Activated CD4-positive, alpha-beta T cell treated with anti-CD3 and anti-CD28 coated beads for 1 hour (primary cell): ENCODE results near the gene MRFAP1.
"Not testable (repeated sequence)": the region's sequence is repeated elsewhere in the genome, so short reads cannot be mapped to it uniquely, and the experiment has no call there.

Experiments
- DNase-seq: peaks from one replicate; pipeline ENCODE4 v3.0.0-alpha.2; 2020

Gene MRFAP1

DNA sequence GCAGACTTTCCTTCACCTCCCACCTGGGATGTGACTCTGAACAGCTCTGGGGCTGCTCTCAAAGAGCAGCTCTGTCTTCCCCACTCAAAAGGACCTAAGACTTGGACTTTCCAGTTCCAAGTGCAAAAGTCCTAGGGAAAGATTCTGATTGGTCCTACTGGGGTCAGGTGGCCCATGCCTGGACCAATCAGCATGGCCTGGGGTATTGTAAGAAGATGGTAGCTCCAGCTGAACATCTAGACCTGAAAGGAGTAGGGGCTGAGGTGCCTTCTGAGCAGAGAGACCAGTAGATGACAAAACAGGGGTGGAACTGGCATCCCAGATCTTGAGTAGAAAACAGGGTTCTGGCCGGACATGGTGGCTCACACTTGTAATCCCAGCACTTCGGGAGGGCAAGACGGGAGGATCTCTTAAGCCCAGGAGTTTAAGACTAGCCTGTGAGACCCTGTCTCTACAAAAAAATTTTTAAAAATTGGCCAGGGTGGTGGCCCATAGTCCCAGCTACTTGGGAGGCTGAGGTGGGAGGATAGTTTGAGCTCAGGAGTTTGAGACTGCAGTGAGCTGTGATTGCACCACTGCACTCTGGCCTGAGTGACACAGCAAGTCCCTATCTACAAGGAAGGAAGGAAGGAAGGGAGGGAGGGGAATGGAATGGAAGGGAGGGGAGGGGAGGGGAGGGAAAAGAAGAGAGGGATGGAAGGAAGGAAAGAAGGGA lies 27.4 kb upstream of the MRFAP1 start:
- DNase-seq, result no peak

DNA sequence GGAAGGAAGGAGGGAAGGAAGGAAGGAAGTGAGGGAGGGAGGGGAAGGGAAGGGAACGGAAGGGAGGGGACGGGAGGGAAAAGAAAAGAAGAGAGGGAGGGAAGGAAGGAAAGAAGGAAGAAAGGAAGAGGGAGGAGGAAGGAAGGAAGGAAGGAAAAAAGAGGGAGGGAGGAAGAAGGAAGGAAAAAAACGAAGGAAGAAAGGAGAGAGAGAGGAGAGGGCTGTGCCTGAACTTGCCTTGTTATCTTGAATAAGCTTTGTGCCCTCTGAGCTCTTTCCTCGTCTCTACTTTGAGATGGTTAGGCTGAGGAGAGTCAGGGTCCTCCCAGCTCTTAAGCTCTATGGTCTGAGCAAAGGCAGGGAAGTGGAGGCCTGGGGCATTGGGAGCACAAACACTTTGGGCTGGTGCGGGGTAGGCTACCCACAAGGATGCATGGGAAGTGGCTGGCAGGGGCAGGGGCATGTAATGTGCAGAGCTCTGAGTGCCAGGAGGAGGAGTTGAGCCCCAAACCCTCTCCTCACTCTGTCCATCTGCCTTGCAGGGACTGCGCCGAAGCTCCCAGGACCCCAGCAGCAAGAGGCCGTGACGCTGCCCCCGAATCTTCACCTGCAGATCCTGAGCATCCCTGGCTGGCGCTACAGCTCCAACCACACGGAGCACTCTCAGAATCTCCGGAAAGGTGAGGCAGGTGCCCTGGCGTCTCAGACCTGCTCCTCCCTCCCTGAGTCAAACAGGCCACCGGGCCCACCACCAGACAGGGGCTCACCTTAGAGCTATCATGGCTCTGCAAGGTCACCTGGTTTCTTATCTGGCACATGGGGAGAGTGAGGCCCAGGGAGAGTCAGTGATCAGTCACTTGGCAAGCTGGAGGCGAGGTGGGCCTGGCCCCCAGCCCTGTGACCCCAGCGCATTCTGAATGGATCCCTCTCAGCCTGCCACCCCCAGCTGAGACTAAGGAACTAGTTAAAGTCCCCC lies 26.5 kb upstream of the MRFAP1 start:
- DNase-seq, result no peak

DNA sequence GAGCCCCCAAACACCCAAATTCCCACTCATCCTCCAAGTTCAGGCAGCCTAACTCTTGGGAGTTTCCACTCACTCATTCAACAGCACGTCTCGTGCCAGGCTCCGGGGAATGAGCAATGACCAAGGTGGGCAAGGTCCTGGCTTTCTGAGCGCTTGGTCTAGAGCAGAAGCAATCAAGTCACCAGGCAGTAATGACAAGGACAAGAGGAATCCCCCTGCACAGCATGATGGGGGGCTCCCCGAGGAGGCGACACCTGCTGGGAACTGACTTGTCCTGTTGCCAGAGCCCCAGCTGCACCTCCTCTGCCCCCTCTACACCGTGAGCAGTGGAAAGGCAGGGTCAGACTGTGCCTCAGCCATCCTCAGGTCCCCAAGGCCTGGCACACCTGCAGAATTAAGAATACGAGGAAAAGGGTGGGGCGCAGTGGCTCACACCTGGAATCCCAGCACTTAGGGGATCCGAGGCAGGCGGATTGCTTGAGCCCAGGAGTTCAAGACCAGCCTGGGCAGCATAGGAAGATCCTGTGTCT lies 25.7 kb upstream of the MRFAP1 start:
- no peak for DNase-seq

DNA sequence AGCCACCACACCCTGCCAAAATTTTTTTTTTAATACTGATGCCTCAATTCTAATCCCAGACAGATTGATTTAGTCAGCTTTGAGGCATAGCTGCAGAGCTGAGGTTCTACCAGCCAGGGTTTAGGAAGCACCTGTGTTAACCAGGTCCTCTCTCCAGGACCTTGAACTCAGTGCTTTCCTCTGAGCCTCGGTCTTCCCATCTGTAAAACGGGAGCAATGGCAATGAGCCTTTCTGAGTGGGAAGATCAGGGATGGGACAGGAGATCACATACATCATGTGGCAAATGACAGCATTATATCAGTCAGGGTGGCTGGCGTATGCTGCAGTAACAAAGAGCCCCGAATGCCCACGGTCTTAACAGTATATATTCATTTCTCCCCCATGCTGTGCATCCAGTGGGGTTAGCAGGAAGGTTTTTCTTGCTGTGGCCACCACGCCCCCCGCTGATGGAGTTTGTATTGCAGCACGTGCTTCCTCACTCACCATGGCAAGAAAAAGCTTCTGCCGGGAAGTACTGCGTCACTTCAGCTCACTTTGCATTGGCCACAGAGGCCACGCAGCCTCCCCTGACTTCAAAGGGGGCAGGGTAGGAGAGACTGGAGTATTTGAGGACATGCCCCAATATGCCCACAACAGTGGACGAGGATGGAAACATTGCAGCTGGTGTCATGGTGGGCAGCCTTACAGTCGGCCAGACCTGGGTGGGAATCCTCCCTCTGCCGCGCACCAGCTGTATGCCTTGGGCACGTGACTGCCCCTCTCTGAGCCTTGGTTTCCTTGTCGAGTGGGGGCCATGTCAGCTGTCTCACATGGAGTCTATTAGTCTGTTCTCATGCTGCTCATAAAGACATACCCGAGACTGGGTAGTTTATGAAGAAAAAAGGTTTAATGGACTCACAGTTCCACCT lies 24.1 kb upstream of the MRFAP1 start:
- no peak for DNase-seq

DNA sequence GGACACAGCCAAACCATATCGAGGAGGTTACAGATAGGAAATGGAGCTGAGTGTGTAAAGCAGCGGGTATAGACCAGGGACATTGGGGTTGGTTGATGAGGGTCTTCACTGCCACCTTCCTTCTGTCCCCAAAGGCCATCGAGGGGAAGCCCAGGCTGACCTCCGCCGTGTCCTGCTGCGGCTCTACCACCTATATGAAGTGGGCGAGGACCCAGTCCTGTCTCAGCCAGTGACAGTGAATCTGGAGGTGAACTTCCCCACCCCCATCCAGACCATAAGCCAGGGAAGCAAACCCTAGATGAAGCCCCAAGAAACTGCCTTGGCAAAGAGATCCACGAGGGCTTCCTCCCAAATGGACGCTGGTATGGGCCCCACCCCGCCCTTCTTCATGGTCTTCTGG lies 23.2 kb upstream of the MRFAP1 start:
- no peak for DNase-seq

DNA sequence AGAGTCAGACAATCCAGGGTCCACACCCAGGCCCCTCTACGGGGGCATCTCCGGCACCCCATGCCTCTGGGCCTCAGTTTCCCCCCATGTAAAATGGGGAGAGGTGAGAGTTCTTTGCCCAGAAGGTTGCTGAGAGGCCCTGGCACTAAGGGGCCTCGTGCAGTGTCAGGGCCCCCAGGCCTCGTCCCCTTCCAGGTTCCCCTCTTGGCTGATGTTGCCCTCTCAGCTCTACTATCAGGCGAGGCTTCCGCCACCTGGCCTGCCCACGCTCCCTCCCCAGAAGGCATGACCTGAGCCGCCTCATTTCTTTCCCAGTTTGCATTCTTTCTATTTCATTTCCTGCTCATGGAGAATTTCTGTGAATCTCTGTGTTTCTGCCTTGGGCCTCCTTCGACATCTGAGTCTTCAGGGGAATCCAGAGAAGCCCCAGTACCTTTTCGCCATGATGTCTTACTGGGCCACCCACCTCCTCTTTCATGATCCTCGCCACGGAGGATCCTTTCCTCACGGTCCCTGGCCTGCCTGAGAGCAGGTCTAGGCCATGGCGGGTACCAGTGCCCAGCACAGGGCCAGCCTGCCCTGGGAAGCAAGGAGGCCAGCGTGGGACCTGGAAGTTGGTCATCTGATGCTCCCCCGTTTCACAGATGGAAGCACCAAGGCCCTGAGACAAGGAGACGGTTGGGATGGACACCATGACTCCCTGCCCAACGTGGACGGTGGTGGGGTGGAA lies 21.9 kb upstream of the MRFAP1 start:
- no peak for DNase-seq

DNA sequence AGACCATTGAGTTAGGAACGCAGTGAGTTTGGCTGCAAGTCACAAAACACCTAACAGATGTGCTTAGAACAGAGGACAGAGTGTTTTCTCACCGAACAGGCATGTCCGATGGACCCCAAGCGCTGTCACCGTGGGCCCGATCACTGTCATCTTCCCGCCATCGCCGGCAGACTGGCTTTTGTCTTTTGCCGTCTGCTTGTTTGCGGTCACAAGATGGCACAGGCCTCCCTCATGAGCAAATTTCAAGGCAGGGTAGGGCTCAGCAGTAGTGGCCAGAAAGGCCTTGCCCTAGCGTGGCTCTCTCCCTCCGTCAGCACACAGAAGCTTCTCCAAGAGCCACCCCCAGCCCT lies 21.4 kb upstream of the MRFAP1 start:
- no peak for DNase-seq

DNA sequence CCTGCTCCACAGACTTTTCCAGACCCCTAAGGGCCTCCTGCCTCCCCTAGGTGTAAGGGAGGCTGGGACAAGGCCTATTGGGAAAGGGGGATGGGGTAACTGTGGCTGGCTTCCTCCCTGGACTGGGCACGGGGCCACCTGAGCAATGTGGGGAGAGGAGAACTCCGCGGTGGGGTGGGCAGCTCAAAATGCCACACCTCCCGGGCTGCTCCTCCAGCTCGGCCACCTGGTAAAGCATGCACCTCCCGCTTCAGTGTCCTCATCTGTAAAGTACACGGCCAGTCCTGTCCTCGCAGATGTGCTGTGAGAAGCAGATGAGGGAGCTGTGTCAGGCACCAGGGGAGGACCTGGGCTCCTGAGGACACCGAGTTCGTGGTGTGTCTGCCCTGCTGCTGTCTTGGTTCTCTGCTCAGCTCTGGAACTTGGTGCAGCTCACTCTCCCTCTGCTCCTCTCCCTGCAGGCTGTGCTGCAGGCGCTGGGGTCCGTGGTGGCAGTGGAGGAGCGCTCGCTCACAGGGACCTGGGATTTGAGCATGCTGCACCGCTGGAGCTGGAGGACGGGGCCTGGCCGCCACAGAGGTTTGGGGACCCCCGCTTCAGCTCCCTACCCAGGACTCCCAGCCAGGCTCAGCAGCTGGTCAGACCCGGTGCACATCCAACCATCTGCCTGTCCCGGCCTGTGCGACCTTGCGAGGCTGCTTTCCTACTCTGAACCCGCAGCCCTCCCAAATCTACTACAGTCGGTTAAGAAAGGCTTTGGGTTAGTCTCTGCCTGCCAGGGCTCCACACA lies 20.8 kb upstream of the MRFAP1 start:
- DNase-seq, result no peak

DNA sequence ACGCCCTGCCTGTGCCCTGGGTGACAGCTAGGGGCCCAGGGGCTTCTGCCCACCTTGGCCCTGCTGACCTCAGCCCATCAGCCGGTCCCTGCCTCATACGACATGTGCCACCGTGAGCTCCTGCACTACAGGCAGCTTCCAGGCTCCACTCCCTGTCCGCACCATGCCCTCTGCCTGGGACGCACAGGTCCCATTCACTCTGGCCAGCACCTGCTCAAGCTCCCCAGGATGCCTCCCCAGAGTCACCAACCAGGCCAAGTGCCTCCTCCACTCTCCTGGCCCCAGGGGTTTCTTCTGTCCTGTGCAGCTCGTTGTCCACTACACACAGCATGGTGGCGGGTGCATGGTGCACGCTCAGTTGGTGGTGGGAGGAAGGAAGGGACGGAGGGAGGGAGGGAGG lies 20.2 kb upstream of the MRFAP1 start:
- no peak for DNase-seq

DNA sequence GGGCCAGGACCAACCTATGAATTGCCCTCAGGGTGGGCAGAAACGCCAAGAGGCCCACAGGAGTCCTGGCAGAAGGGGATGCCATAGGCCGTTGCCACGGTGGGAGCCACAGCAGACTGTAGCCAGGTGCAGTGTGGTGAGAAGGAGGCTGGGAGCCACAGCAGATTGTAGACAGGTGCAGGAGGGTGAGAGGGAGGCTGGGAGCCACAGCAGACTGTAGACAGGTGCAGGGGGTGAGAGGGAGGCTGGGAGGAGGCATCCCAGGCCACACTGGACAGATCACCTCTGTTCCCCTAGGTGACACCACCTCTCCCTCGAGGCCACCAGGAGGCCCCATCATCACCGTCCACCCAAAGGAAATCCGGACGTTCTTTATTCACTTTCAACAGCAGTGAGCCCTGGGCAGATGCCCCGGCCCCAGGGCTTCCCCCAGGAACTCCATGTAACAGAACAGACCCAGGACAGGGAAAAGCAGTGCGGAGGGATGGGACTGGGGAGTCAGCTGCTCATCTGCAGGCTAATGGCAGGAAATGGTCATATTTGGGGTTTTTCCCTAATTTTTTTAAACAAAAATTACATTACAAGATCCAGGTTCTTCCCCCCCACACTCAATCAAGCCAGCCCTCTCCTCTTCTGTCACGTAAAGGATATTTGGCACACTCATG lies 19.5 kb upstream of the MRFAP1 start:
- no peak for DNase-seq

DNA sequence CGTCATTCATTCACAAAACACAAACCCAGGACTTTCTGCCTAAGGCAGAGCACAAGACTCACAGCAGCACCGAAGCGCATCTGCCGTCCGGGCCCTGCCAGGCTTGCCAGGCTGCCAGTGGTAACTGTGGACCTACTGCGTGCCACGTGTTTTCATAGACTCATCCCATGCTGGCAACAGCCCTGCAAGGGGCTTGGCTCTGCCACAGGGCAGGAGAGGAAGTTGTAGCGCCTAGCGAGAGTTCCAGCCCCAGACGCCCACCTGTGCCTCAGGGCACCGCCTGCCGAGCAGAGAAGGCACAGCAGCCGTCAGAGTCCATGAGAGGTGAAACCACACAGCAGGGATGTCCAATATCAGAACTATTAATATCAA lies 18.9 kb upstream of the MRFAP1 start:
- no peak for DNase-seq

DNA sequence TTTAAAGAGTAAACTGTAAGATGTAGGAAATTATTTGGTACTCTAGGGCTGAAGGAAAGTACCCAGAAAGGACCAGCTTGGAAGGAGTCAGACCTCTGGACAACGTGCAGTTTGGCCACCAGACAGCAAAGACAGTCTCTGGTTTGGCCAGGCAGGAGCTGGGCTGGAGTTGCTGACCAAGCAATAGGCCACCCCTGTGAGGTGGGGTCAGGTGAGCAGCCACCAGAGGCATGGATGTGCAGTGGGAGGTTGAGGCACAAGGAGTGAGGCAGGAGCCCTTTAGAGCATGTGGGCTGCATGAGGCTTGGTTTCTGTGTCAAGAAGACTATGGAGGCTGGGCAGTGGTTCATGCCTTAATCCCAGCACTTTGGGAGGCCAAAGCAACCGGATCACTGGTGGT lies 17.7 kb upstream of the MRFAP1 start:
- DNase-seq, result no peak

DNA sequence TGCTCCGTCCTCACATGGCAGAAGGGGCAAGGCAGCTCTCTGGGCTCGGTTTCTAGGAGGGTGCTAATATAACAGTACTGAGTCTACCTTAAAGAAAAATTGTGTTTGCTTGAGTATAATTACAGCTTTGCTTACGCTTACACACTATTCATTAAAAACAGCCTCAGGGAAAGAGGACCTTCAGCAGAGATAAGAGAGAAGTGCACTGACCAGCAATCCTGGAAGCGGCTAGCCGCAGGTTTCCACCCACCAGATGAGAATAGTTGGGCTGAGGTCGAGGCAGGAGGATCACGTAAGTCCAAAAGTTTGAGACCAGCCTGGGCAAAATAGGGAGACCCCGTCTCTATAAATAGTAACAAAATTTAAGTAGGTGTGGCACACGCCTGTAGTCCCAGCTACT lies 15.2 kb upstream of the MRFAP1 start:
- DNase-seq, result no peak

DNA sequence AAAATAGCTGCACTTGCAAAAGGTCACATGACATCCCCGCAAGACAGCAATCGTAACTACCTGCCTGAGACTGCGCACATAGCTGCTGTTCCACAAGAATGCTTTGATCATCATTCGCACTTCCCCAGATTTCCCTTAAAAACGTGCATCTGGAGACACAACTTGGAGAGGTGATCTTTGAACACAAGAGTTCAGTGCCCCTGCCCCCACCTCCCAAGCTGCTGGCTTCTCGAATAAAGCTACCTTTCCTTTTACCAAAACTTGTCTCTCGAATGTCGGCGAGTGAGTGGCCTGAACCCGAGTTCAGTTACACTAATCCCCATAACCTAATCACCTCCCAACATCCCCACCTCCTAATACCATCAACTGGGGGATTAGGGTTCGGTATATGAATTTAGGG lies 14.4 kb upstream of the MRFAP1 start:
- no peak for DNase-seq

- DNase-seq, result no peak
Observed at GRCh38 chr4:6627832-6628231, 12.7 kb upstream of the MRFAP1 start.

DNA sequence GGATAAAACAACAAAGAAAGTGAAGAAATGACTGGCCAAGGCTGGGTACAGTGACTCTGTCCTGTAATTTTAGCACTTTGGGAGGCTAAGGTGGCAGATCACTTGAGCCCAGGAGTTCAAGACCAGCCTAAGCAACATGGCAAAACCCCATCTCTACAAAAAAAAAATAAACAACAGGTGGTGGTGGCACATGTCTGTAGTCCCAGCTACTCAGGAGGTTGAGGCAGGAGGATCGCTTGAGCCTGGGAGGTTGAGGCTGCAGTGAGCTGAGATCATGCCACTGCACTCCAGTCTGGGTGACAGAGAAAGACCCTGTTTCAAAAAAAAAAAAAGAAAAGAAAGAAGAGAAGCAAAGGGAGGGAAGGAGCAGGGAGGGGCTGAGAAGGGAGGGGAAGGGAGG lies 12.0 kb upstream of the MRFAP1 start:
- not testable (repeated sequence) for DNase-seq

DNA sequence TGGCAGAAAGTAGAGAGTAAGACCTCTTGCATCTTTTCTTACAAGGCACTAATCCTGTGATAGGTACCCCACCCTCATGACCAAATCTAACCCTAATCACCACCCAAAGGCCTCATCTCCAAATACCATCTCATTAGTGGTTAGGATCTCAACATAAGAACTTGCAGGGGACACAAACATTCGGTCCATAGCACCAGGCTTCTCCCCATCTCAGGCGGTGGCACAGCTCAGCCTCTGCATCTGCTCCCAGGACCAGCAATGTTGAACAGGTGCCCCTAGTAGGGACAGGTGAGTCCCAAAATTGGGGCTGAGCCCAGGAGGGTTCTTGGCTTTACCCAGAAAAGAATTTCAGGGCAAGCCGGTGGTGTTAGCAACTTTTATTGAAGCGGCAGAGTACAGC lies 8.4 kb upstream of the MRFAP1 start:
- no peak for DNase-seq

DNA sequence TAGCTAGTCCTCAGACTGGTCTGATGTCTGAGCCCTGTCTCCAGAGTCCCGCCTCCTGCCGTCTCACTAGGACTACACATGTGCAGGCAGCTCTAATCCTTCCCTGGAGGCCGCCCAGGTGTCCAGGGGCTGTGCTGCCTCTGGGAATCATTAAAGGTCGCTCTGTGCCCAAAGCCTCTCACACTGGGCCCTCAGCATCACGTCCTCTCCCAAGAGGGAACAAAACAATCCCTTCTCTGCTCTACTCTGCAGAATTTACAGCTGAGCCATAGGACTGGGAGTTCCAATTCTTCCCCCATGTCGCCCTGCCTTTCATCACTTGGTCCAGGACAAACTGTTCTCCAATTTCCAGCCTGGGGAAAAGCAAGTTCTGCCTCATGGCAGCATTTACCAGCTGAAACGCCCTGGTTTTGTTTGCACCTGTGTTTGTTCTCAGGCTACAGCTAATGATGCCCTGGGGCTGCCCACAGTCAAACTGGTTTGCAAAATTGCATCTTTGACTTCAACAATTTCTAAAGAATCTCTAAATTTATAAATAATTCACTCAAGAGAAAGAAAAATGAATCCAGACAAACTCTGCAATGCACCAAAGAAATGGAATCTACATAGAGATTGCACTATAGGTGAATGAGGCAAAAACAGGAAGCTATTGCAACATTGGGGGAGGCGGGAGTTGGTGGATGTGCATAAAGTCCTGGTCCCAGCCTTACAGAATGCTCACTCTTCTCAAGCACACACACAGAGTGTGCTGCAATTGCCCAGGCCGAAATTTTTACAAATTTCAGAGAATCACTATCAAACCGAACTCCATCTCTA lies 7.2 kb upstream of the MRFAP1 start:
- DNase-seq, result no peak

GRCh38 chr4:6634746-6635145 lies 5.7 kb upstream of the MRFAP1 start:
- DNase-seq, result no peak

DNA sequence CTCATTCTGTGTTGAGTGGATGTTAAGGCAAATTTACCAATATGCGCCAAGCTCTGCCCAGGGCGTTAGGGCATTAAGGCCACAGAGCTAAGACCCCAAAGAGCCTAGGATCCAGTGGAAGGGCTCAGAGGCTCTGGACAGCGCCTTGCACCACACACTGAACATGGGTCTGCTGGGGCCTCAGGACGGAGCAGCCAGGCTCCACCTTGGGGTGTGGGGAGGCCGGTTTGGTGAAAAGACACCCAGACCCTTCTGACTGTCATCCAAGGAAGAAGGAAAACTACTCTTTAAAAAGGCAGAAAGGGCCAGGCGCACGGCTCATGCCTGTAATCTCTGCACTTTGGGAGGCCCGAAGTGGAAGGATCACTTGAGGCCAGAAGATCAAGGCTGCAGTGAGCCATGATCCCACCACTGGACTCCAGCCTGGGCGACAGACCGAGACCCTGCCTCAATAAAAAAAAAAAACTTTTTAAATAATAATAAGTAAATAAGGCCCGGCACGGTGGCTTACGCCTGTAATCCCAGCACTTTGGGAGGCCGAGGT lies 1.3 kb upstream of the MRFAP1 start:
- no peak for DNase-seq
